ENCODE results near the gene CXCR4. TPM values are rescaled to one million over a fixed set of nuclear protein-coding genes. Genes with fewer than 3 reads are reported as not detected.

Gene CXCR4
- total RNA-seq, 1 donor from 2014 or later, result not detected

DNA sequence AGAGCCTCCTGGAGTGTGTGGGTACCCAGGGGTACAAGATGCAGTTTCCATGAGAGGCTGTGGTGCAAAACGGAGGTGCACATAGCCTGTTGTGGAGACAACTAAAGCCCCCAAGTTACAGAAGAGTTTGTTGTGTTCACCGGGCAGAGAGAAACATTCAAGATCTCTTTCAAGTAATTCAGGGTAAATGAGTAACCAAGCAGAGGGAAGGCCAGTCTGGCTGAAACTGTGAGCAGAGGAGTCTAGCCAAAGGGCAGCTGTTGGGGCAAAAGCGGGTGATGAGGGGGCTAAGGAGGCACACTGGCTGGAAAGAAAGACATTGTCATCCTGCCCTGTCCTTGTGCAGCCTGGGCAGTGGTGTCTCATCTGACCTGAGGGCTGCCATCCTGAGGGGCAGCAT, 52.0 kb downstream of the CXCR4 start:
- no peaks in the 10 kb centered on the region for H3K36me3 Mint-ChIP-seq (ENCODE audit: unreplicated experiment)
- no peak overlapping the region for H3K27ac Mint-ChIP-seq (ENCODE audit: unreplicated experiment)

DNA sequence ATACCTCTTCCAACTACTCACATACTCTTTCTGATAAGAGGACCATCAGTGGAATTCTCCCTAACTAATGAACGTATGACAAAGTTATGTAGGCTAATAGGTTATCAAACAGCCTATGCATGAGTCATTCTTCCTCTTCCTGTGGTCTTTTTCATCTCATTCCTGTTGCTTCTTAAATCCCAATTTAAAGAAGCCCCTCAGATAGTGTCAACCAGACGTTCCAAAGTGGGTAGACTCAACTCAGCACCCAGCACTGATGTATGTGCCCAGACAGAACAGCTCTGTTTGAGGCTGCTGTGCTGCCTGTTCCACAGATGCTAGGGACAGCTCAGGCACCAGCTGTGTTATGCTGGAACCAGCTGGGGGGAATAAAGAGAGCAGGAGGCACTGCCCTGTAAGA, 52.6 kb downstream of the CXCR4 start:
- Mint-ChIP-seq H3K36me3 (ENCODE audit: unreplicated experiment) (no peaks in the 10 kb centered on the region), H3K9me3 (ENCODE audit: unreplicated experiment) (no peaks in the 10 kb centered on the region), H3K4me3 (ENCODE audit: unreplicated experiment) (no peak overlapping the region), H3K27ac (ENCODE audit: unreplicated experiment) (no peak overlapping the region), H3K4me1 (ENCODE audit: unreplicated experiment) (no peaks in the 10 kb centered on the region), H3K27me3 (ENCODE audit: unreplicated experiment) (no peaks in the 10 kb centered on the region)
- DNase-seq (ENCODE audit: extremely low spot score, unreplicated experiment), result no peak
- TF ChIP-seq, protein P1, sequence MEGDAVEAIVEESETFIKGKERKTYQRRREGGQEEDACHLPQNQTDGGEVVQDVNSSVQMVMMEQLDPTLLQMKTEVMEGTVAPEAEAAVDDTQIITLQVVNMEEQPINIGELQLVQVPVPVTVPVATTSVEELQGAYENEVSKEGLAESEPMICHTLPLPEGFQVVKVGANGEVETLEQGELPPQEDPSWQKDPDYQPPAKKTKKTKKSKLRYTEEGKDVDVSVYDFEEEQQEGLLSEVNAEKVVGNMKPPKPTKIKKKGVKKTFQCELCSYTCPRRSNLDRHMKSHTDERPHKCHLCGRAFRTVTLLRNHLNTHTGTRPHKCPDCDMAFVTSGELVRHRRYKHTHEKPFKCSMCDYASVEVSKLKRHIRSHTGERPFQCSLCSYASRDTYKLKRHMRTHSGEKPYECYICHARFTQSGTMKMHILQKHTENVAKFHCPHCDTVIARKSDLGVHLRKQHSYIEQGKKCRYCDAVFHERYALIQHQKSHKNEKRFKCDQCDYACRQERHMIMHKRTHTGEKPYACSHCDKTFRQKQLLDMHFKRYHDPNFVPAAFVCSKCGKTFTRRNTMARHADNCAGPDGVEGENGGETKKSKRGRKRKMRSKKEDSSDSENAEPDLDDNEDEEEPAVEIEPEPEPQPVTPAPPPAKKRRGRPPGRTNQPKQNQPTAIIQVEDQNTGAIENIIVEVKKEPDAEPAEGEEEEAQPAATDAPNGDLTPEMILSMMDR (IDR thresholded peaks at IDR 0.05), result no peak

More for the DNA sequence above, 52.0 kb downstream of the CXCR4 start:
- no peaks in the 10 kb centered on the region for H3K4me1 Mint-ChIP-seq (ENCODE audit: unreplicated experiment)
- no peaks in the 10 kb centered on the region for H3K27me3 Mint-ChIP-seq (ENCODE audit: unreplicated experiment)
- H3K9me3 Mint-ChIP-seq (ENCODE audit: unreplicated experiment), result no peaks in the 10 kb centered on the region
- TF ChIP-seq, protein P1 (IDR thresholded peaks at IDR 0.05), result no peak
- DNase-seq (ENCODE audit: extremely low spot score, unreplicated experiment), result no peak
- H3K4me3 Mint-ChIP-seq (ENCODE audit: unreplicated experiment), result no peak overlapping the region

Other genes starting within 250 kb of the CXCR4 start
- gene MCM6, start 241.7 kb downstream of the CXCR4 start, total RNA-seq, result 26.2 and 28.3 TPM in 2 replicates
- gene DARS1, start 132.5 kb downstream of the CXCR4 start, total RNA-seq, result 48.3 and 51.0 TPM in 2 replicates